HFF-Myc (cell line): ENCODE measurements around the gene SPRY4.

Source experiments
- DNase-seq: peaks from one replicate; pipeline ENCODE4 v3.0.0-alpha.2; 2011; ENCODE audit warnings: low read depth; ENCODE audit errors: extremely low read depth
- H3K4me3 ChIP-seq: replicated peaks from 2 replicates; pipeline ENCODE4 v1.5.1; 2011; ENCODE audit warnings: low read depth, mild to moderate bottlenecking, control low read depth, low read length
- CTCF ChIP-seq: IDR thresholded peaks from 2 replicates; pipeline ENCODE4 v1.5.1; 2012; ENCODE audit warnings: mild to moderate bottlenecking, low read depth, low read length, control low read depth; ENCODE audit errors: missing control alignments

The SPRY4 gene

GRCh38 chr5:142263346-142263745, 61.5 kb downstream of the SPRY4 start:
- H3K4me3 ChIP-seq = no peak overlapping the region
- no peak for DNase-seq
- TF ChIP-seq CTCF = no peak

- no peak for DNase-seq
Observed at GRCh38 chr5:142262683-142263082, 62.1 kb downstream of the SPRY4 start.

More at GRCh38 chr5:142262683-142263082, 62.1 kb downstream of the SPRY4 start:
- H3K4me3 ChIP-seq = no peak overlapping the region
- TF ChIP-seq CTCF = no peak
